Ascending aorta (tissue), 2 donors: ENCODE data around the gene SMCO4. TPM values are rescaled to one million over a fixed set of nuclear protein-coding genes. Genes with fewer than 3 reads are reported as not detected.

Experiments used
- DNase-seq, 2 donors: peaks; one replicate each; pipeline ENCODE4 v3.0.0-alpha.2; 2019; ENCODE audit warnings: low spot score in 2 of 2
- H3K27ac ChIP-seq, 2 donors: fragments of 200-600 bp; sonication (generic); one replicate each; pipeline ENCODE4 v1.5.1; 2016 to 2017; ENCODE audit warnings: mild to moderate bottlenecking in 1 of 2
- H3K27me3 ChIP-seq: fragments of 200-600 bp; sonication (generic); one replicate; pipeline ENCODE4 v1.5.1; 2017
- H3K36me3 ChIP-seq, 2 donors: fragments of 200-600 bp; sonication (generic); one replicate each; pipeline ENCODE4 v1.5.1; 2016
- H3K4me1 ChIP-seq, 2 donors: fragments of 200-600 bp; sonication (generic); one replicate each; pipeline ENCODE4 v1.5.1; 2016 to 2017; ENCODE audit warnings: mild to moderate bottlenecking in 1 of 2
- H3K4me3 ChIP-seq, 2 donors: fragments of 200-600 bp; sonication (generic); one replicate each; pipeline ENCODE4 v1.5.1; 2016 to 2017; ENCODE audit warnings: mild to moderate bottlenecking in 1 of 2
- H3K9me3 ChIP-seq, 2 donors: fragments of 200-600 bp; sonication (generic); one replicate each; pipeline ENCODE4 v1.5.1; 2016
- intact Hi-C: fragments of 100-400 bp; cut with DNase I; formaldehyde crosslinking; loops from one replicate; pipeline ENCODE4 v1.15.1; 2023
- total RNA-seq: library from RNA; depleted of rRNA; stranded (reverse); fragments of >200 nt; gene quantifications from one replicate; pipeline ENCODE4 v1.1.0, GENCODE V29; 2016
- TF ChIP-seq, protein P1 (sequence below), 3 experiments: fragments of 200-600 bp in 2 of 3; fragments of 450-650 bp in 1 of 3; sonication (generic) in 2 of 3; IDR thresholded peaks; one replicate each; pipeline ENCODE4 v1.5.1; 2016 to 2019; ENCODE audit warnings: antibody characterized with exemption in 3 of 3, mild to moderate bottlenecking in 1 of 3, moderate library complexity in 1 of 3

Gene SMCO4
- total RNA-seq, 1 donor from 2014 or later = 89.2 TPM

DNA sequence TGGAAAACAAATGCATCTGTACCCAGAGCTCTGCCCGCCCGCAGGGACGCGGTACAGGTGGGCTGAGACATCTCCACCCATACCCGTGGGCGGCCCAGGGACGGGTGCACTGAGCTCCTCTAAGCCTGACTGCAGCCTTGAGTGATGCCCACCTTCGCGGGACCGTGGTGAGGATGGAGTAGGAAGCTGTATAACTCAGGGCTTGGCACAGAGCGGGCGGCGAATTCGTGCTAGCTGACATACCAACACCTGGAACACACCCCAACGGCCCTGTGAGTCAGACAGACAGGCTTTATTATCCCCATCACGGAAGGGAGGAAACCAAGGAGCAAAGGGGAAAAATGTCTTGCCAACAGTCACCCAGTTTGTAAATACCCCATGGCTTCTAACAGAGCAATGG lies 61.9 kb downstream of the SMCO4 start:
- TF ChIP-seq, protein P1, sequence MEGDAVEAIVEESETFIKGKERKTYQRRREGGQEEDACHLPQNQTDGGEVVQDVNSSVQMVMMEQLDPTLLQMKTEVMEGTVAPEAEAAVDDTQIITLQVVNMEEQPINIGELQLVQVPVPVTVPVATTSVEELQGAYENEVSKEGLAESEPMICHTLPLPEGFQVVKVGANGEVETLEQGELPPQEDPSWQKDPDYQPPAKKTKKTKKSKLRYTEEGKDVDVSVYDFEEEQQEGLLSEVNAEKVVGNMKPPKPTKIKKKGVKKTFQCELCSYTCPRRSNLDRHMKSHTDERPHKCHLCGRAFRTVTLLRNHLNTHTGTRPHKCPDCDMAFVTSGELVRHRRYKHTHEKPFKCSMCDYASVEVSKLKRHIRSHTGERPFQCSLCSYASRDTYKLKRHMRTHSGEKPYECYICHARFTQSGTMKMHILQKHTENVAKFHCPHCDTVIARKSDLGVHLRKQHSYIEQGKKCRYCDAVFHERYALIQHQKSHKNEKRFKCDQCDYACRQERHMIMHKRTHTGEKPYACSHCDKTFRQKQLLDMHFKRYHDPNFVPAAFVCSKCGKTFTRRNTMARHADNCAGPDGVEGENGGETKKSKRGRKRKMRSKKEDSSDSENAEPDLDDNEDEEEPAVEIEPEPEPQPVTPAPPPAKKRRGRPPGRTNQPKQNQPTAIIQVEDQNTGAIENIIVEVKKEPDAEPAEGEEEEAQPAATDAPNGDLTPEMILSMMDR (IDR thresholded peaks at IDR 0.05) = no peak
- Histone ChIP-seq H3K4me3 (no peak overlapping the region), H3K27ac (no peak overlapping the region), H3K4me1 (no peaks in the 10 kb centered on the region), H3K27me3 (no peaks in the 10 kb centered on the region), H3K9me3 (no peaks in the 10 kb centered on the region), H3K36me3 (peaks cover 7 to 17% of the 10 kb centered on the region in 2 donors)
- DNase-seq = no peak
- intact Hi-C loops = loop anchor here (10.0 kb wide), 1 partner anchor 144 kb away; no protein-coding TSS in a partner anchor

DNA sequence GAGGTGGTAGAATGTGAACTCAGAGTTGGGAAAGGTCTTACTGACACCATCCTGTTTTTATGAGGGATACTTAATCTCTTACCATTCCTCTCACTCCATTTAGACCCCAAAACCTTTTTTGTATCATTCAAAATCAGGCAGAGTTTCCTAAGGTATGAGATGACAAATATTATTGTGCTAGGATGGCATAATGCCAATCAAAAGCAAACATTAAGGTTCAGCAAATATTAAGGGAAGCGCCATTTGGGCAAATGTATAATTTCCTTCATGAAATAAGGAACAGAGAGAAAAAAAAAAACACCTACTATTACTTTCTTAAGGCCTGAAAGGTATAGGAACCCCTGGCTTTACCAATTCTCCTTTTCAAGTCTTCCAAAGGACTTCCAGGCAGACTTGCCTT lies 62.4 kb downstream of the SMCO4 start:
- intact Hi-C loops = loop anchor here (10.0 kb wide), 1 partner anchor 144 kb away; no protein-coding TSS in a partner anchor
- Histone ChIP-seq H3K36me3 (peaks cover 7 to 17% of the 10 kb centered on the region in 2 donors), H3K4me1 (no peaks in the 10 kb centered on the region), H3K9me3 (no peaks in the 10 kb centered on the region), H3K4me3 (no peak overlapping the region), H3K27ac (no peak overlapping the region), H3K27me3 (no peaks in the 10 kb centered on the region)
- TF ChIP-seq, protein P1 (IDR thresholded peaks at IDR 0.05) = no peak
- DNase-seq = no peak

DNA sequence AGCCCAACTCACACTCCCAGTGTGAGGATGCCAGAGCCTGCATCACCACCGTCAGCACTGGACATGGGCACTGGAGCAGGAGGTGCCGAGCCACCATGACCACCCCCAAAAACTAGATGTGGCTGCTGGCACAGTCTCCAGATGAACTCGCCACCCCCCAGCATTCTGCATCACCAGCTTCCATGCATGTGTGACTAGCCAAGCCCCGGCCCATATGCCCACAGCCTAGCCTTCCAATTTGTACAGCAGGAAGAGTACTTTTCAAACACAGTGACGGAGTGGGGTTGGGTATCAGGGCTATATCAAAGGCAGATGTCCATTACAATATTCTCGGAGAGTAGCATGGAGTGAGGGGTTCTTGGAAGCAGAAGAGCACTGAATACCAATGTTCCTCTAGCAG lies 62.9 kb downstream of the SMCO4 start:
- no peak overlapping the region for H3K27ac ChIP-seq
- TF ChIP-seq, protein P1 (IDR thresholded peaks at IDR 0.05) = no peak

DNA sequence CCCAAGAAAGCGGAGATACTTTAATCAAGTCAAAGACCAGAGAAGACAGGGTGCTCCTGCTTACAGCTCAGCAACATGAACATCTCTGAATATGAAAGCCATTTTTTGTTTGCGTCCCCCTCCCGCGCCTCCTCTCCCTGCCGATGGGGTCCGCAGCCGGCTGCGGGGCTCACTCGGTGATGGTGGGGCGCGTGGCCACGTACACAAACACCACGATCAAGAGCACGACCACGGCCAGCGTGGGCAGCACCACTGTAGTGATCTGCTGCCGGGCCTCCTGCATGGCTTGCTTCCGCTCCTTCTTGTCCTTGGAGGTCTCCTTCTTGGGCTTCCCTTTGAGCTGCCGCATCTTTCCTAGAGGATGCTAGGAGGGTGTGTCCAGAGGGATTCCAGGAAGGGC lies 64.3 kb downstream of the SMCO4 start:
- DNase-seq = no peak
- Histone ChIP-seq H3K27me3 (no peaks in the 10 kb centered on the region), H3K4me1 (no peaks in the 10 kb centered on the region), H3K36me3 (peaks cover 7 to 17% of the 10 kb centered on the region in 2 donors), H3K27ac (no peak overlapping the region), H3K9me3 (no peaks in the 10 kb centered on the region), H3K4me3 (no peak overlapping the region)
- TF ChIP-seq, protein P1 (IDR thresholded peaks at IDR 0.05) = no peak
- intact Hi-C loops = no loop called here

More for the DNA sequence above, 62.9 kb downstream of the SMCO4 start:
- no peak overlapping the region for H3K4me3 ChIP-seq
- peaks cover 7 to 17% of the 10 kb centered on the region in 2 donors for H3K36me3 ChIP-seq
- intact Hi-C loops = loop anchor here (10.0 kb wide), 1 partner anchor 145 kb away; no protein-coding TSS in a partner anchor
- H3K9me3 ChIP-seq = no peaks in the 10 kb centered on the region
- H3K27me3 ChIP-seq = no peaks in the 10 kb centered on the region
- DNase-seq = no peak
- H3K4me1 ChIP-seq = no peaks in the 10 kb centered on the region

DNA sequence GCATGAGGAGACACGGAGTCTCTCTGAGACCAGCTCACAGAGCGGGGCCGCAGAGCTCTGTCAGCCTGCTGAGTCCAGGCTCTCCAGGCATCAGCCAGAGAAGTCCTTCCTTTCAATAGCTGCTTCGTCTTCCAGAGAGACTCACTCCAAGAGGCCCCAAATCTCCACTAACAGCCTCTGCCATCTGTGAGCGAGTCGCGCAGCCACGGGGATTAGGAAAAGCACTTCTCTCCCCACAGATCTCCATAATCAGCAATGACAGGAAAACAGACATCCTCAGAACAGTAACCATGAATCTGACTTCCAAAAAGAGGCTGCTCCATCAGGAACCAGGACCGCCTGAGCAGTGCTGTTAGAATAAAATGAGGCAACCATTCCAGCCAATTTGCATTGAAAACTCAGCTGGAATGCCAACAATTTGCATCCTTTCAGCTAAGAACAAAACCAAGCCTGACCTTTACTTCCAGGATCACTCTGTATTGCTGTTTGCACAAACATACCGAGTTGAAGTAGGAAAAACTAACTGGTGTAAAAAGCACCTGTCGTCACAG lies 65.4 kb downstream of the SMCO4 start:
- no peak overlapping the region for H3K27ac ChIP-seq
- H3K36me3 ChIP-seq = peaks cover 7 to 17% of the 10 kb centered on the region in 2 donors
- H3K27me3 ChIP-seq = no peaks in the 10 kb centered on the region
- TF ChIP-seq, protein P1 (IDR thresholded peaks at IDR 0.05) = no peak
- no peaks in the 10 kb centered on the region for H3K9me3 ChIP-seq
- H3K4me3 ChIP-seq = no peak overlapping the region
- no peak for DNase-seq
- no peaks in the 10 kb centered on the region for H3K4me1 ChIP-seq
- intact Hi-C loops = no loop called here
